ENCODE measurements around the gene SLC43A3.

Gene SLC43A3

GRCh38 chr11:57426929-57427726, at the start of gene SLC43A3:
TSS of gene SLC43A3 (minus strand) at chr11:57427121. CDS start at chr11:57426172, 949 bp downstream.
- DNase-seq: peak; percentile 67

- peak; percentile 28 for DNase-seq
These were observed 49.3 kb upstream of the SLC43A3 start for GRCh38 chr11:57476047-57476756.

GRCh38 chr11:57475671-57476046, 48.7 kb upstream of the SLC43A3 start:
- DNase-seq: no peak

GRCh38 chr11:57475191-57475590, 48.3 kb upstream of the SLC43A3 start:
- DNase-seq: no peak

- DNase-seq: no peak
These were observed 47.8 kb upstream of the SLC43A3 start for GRCh38 chr11:57474803-57475115.

GRCh38 chr11:57474017-57474802, 47.3 kb upstream of the SLC43A3 start:
- peak; percentile 56 for DNase-seq

- no peak for DNase-seq
These were observed 46.4 kb upstream of the SLC43A3 start for GRCh38 chr11:57473285-57473841.

GRCh38 chr11:57471496-57471895, 44.6 kb upstream of the SLC43A3 start:
- DNase-seq: no peak

- no peak for DNase-seq
These were observed 42.3 kb upstream of the SLC43A3 start for GRCh38 chr11:57469268-57469667.

- DNase-seq: no peak
These were observed 41.4 kb upstream of the SLC43A3 start for GRCh38 chr11:57468276-57468675.

- DNase-seq: no peak
These were observed 40.7 kb upstream of the SLC43A3 start for GRCh38 chr11:57467508-57468157.

GRCh38 chr11:57466680-57467079, 39.8 kb upstream of the SLC43A3 start:
- DNase-seq: no peak

GRCh38 chr11:57464539-57465181, 37.7 kb upstream of the SLC43A3 start:
- DNase-seq: no peak

- DNase-seq: no peak
These were observed 37.0 kb upstream of the SLC43A3 start for GRCh38 chr11:57463671-57464538.

- DNase-seq: no peak
These were observed 35.7 kb upstream of the SLC43A3 start for GRCh38 chr11:57462597-57462996.

- DNase-seq: no peak
These were observed 35.0 kb upstream of the SLC43A3 start for GRCh38 chr11:57461841-57462489.

- DNase-seq: no peak
These were observed 34.1 kb upstream of the SLC43A3 start for GRCh38 chr11:57460758-57461749.

- peak; percentile 10 for DNase-seq
These were observed 33.3 kb upstream of the SLC43A3 start, which contains the start of gene RTN4RL2 for GRCh38 chr11:57460022-57460757. TSS of gene RTN4RL2 (plus strand) at chr11:57460528. CDS start at chr11:57460866, 338 bp downstream.
